Activated naive CD8-positive, alpha-beta T cell treated with anti-CD3 and anti-CD28 coated beads, Interleukin-2, amount 50 U/mL, for 16 hours (primary cell): ENCODE measurements around the gene MRPL30.
"Not testable (repeated sequence)": the region's sequence is repeated elsewhere in the genome, so short reads cannot be mapped to it uniquely, and the experiment has no call there.

Source experiments
- DNase-seq: peaks from one replicate; pipeline ENCODE4 v3.0.0-alpha.2; 2020; ENCODE audit warnings: low read depth, low spot score

MRPL30 gene

GRCh38 chr2:99184811-99185210, 3.8 kb downstream of the MRPL30 start:
- DNase-seq, result no peak

GRCh38 chr2:99187011-99187410, 6.0 kb downstream of the MRPL30 start:
- no peak for DNase-seq

GRCh38 chr2:99188357-99188756, 7.4 kb downstream of the MRPL30 start:
- DNase-seq, result no peak

DNA sequence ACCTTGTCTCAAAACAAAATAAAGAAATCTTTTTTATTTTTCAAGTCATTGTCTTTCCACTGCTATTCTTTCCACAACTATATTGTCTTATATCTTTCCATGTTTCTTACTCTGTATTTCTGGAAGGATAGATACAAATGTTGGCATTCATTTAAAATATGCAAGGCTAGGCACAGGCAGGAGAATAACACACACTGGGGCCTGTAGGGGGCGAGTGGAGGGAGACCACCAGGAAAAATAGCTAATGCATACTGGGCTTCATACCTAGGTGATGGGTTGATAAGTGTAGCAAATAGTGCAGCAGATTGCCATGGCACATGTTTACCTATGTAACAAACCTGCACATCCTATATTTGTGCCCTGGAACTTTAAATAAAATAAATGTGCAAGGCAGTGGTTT, 9.6 kb downstream of the MRPL30 start:
- DNase-seq, result no peak

DNA sequence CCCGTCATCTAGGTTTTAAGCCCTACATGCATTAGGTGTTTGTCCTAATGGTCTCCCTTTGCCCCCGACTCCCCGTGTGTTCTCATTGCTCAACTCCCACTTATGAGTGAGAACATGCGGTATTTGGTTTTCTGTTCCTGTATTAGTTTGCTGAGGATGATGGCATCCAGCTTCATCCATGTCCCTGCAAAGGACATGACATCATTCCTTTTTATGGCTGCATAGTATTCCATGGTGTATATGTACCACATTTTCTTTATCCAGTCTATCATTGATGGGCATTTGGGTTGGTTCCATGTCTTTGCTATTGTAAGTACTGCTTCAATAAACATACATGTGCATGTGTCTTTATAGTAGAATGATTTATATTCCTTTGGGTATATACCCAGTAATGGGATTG, 11.4 kb downstream of the MRPL30 start:
- DNase-seq, result not testable (repeated sequence)

- no peak for DNase-seq
Measured at GRCh38 chr2:99198103-99198841, 17.3 kb downstream of the MRPL30 start.

DNA sequence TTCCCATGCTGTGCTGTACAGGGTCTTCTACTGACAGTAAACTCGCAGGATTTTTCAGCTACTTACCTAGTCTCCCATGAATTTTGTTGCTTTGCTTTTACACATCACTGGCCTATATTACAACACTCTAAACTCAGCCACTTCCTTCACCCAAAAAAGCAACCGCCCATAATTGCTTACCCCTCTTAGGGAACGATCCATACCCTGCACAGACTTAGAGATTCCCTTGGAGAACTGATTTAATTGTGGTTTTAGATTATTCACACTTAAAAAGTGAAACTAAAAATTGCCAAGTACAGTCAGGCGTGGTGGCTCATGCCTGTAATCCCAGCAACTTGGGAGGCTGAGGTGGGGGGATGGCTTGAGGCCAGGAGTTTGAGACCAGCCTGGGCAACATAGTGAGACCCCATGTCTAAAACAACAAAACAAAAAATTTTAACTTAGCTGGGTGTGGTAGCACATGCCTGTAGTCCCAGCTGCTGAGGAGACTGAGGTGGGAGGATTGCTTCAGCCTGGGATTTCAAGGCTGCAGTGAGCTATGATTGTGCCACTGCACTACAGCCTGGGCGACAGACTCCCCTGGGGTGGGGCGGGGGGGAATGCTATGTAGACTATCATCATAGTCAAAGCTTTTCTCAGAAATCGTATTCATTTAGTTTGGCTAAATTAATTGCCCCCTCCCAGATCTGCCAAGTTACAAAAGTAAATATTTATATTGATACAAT, 19.3 kb downstream of the MRPL30 start:
- DNase-seq, result no peak

DNA sequence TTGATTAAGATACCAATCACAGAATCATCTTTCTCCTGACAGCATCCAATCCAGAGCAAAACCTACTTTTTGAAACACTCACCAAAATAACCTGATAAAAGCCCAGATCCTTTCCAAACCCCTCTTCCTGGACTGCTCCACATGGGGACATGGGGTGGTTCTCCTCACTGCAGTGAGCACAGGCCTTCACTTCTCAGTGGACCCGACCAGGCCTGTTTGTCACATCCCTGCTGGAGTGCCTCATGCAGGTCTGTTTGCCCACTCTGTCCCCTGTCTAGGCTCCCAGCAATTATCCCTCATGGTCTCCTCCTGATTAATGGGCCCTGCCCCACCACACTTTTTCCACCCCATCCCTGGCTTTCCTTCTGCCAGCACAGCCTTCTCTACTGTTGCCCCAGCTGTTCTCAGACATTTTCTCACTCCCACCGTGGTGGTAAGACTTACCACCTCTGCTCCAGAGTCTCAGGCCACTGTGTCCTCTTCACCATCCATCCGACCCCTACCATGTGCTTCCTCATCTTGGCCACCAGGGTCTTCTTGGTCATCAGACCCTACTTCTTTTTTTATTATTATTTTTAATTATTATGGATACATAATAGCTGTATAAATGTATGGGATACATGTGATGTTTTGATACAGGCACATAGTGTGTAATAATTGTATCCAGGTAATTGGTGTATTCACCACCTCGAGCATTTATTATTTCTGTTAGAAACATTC, 21.1 kb downstream of the MRPL30 start:
- DNase-seq, result no peak

- DNase-seq, result no peak
Measured at GRCh38 chr2:99205491-99205890, 24.5 kb downstream of the MRPL30 start.

DNA sequence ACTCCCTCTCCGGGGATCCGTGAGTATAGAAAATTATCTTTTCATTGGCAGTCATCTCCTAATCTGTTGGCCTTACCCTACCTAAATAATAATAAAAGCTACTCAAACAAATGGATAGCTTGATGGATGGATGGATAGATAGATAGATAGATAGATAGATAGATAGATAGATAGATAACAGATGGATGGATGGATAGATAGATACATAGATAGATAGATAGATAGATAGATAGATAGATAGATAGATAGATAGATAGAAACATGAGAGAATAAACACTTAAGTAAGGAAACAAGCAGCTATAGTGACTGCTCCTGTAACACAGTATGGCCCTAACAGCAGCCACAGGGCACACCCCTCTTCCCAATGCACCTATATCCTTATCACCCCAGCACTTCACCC, 35.1 kb downstream of the MRPL30 start:
- no peak for DNase-seq

GRCh38 chr2:99217929-99218501, 37.0 kb downstream of the MRPL30 start:
- no peak for DNase-seq

DNA sequence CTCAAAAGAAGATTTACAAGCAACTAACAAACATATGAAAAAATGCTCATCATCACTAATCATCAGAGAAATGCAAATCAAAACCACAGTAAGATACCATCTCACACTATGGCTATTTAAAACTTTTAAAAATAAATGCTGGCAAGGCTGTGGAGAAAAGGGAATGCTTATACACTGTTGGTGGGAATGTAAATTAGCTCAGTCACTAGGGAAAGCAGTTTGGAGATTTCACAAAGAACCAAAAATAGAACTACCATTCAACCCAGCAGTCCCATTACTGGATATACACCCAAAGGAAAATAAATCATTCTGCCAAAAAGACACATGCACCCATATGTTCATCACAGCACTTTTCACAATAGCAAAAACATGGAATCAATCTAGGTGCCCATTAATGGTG, 52.2 kb downstream of the MRPL30 start:
- not testable (repeated sequence) for DNase-seq

DNA sequence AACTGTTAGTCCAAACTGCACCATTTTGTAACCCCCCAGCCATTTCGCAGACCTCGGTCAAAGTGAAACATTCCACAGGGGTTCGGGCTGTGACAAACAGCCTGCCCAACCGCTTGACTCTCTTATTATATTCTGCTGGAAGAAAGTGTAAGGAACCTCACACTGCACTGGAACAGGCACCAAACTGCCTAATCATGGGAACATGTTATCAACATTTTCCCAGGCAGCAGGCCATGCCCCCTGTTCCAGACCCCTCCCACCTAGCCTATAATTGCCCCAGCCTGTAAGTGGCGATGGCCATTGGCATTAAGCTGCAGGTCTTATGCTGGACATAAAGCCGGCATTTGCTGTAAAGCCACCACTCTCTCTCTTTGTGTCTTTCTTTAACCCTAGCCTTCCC, 57.6 kb downstream of the MRPL30 start:
- DNase-seq, result no peak

DNA sequence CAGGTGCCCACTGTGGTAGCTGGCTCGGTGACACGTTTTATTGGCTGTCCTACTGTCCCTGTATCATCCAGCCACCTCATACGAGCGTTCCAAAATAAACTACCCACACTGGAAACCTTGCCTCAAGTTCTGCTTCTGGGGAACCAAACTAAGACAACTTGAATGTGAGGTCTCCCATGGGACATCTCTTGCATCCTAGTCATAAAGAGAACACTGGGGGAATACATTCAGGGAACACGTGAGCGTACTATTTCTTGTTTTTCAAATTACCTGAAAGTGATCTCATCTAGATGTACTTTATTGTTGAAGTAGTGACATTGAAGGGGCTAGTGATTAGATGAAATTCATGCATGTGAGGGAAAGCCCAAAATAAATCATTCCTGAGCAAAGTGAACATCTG, 59.4 kb downstream of the MRPL30 start:
- no peak for DNase-seq

DNA sequence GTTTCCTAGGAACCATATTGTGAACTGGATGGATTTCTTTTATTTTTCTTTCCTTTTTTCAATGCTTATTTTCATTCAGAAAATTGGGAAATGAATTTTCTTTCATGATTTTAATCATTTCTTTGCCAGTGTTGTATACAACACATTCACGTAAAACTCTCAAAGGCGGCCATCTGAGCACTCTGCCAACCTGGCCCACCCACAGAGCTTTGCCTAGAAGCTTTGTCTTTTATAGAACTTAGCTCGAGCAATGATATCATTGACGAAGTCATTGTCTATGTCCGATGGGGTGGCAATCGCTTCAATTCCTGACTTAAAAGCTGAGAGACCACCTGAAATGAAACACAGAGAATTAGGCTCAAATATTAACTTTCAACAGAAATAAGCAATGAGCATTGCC, 61.2 kb downstream of the MRPL30 start:
- no peak for DNase-seq
